ENCODE measurements around the gene NT5C. TPM values are rescaled to one million over a fixed set of nuclear protein-coding genes. Genes with fewer than 3 reads are reported as not detected.

NT5C gene
- total RNA-seq, 1 experiment from 2014 or later: 115 TPM

DNA sequence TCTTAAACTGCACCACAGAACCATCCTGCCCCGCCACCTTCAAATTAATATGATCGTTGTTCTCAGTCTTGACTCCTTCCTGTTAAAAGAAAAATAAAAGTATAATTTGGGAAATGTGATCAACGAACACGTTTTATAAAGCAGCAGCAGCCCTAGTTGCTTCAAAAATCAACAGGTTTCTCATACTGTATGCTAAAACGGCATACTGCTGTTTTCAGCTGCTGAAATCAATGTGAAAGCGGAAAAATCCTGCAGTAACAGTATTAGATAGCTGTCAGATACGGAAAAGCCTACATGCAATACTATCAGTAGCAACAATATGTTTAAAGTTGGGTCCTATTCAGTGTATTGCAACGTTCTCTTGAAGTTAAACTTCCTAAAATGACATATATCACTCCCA lies 49.6 kb upstream of the NT5C start:
- H3K36me3 ChIP-seq (ENCODE audit: control insufficient read depth in 1 of 2, insufficient read depth in 2 of 2, low read length in 2 of 2): peaks cover 21 to 34% of the 10 kb centered on the region in 2 experiments
- intact Hi-C loops (cut with micrococcal nuclease): no loop called here
- RAD21 ChIA-PET (ENCODE audit: low non-redundant PET in 1 of 2, low total read pairs in 2 of 2, uncharacterized antibody in 2 of 2, unreplicated experiment in 2 of 2): no interaction called here
- no peaks in the 10 kb centered on the region for H3K9me3 ChIP-seq (ENCODE audit: control insufficient read depth in 1 of 2, insufficient read depth in 1 of 2, low read depth in 1 of 2, low read length in 2 of 2)
- H3K9ac ChIP-seq (ENCODE audit: low read length): peak overlapping the region; percentile 98
- POLR2A ChIA-PET: interaction anchor here (0.7 kb wide), 1 partner anchor 308 kb away, joined by 3 read pairs; the partner anchor contains the start of gene FDXR
- no peak for TF ChIP-seq ELF1 (IDR thresholded peaks at IDR 0.05; ENCODE audit: borderline replicate concordance, low read depth)
- TF ChIP-seq, protein P1, sequence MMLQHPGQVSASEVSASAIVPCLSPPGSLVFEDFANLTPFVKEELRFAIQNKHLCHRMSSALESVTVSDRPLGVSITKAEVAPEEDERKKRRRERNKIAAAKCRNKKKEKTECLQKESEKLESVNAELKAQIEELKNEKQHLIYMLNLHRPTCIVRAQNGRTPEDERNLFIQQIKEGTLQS (IDR thresholded peaks at IDR 0.05): no peak
- TF ChIP-seq JUND (IDR thresholded peaks at IDR 0.05): no peak
- H3K4me1 ChIP-seq (ENCODE audit: control insufficient read depth in 1 of 2, insufficient read depth in 2 of 2, low read length in 2 of 2): peaks cover 20 to 33% of the 10 kb centered on the region in 2 experiments
- CTCF ChIA-PET: interaction anchor here (1.2 to 2.4 kb wide), 2 partner anchors 9 to 21 kb away, joined by 3 to 9 read pairs; no protein-coding TSS in a partner anchor
- no peak overlapping the region; the same call in 1 of the 2 replicates for H3K27ac ChIP-seq (ENCODE audit: low read depth, low read length)
- no peaks in the 10 kb centered on the region for H3K27me3 ChIP-seq (ENCODE audit: insufficient read depth, low read length)
- H3K4me3 ChIP-seq (replicated peaks in 1 of 2; ENCODE audit: low read depth in 1 of 2, low read length in 2 of 2): peak overlapping the region; percentile 76 to 89
- ATAC-seq (no peak), DNase-seq (ENCODE audit: low read depth, low spot score) (no peak)
- H3K9me2 ChIP-seq (ENCODE audit: insufficient read depth): no peaks in the 10 kb centered on the region
- peaks cover 66% of the 10 kb centered on the region for H3K79me2 ChIP-seq (ENCODE audit: insufficient read depth, low read length)
- no peak overlapping the region for H2AFZ ChIP-seq (ENCODE audit: low read depth, low read length, poor library complexity, severe bottlenecking)
- H4K20me1 ChIP-seq (ENCODE audit: insufficient read depth): peaks cover 27% of the 10 kb centered on the region; the same call in 1 of the 2 replicates
- H3K4me2 ChIP-seq (ENCODE audit: low read length): peak overlapping the region; percentile 82
- BruUV-seq (replicated peaks): TSS peak; percentile 57

DNA sequence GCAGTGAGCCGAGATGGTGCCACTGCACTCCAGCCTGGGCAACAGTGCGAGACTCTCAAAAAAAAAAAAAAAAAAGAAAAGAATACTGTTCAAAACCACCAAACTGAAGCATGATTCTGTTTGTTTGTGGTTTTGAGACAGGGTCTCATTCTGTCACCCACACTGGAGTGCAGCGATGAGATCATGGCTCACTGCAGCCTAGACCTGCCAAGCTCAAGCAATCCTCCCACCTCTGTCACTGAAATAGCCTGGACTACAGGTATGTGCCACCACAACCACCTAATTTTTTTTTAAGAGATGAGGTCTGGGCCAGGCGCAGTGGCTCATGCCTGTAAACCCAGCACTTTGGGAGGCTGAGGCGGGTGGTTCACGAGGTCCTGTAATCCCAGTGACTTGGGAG lies 46.9 kb upstream of the NT5C start:
- intact Hi-C loops (cut with micrococcal nuclease): no loop called here
- TF ChIP-seq SP1 (IDR thresholded peaks at IDR 0.05; ENCODE audit: low read depth) (no peak), FOSL1 (IDR thresholded peaks at IDR 0.05; ENCODE audit: low read depth) (no peak), ZFX (IDR thresholded peaks at IDR 0.05) (no peak), ELF1 (IDR thresholded peaks at IDR 0.05; ENCODE audit: borderline replicate concordance, low read depth) (no peak), EGR1 (IDR thresholded peaks at IDR 0.05; ENCODE audit: low read depth) (no peak)
- TF ChIP-seq, protein P2, sequence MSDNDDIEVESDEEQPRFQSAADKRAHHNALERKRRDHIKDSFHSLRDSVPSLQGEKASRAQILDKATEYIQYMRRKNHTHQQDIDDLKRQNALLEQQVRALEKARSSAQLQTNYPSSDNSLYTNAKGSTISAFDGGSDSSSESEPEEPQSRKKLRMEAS (IDR thresholded peaks at IDR 0.05): no peak
- Histone ChIP-seq H2AFZ (ENCODE audit: low read depth, low read length, poor library complexity, severe bottlenecking) (no peak overlapping the region), H3K4me2 (ENCODE audit: low read length) (no peak overlapping the region), H3K9me2 (ENCODE audit: insufficient read depth) (no peaks in the 10 kb centered on the region), H4K20me1 (ENCODE audit: insufficient read depth) (peaks cover 27% of the 10 kb centered on the region; the same call in 1 of the 2 replicates), H3K36me3 (ENCODE audit: control insufficient read depth in 1 of 2, insufficient read depth in 2 of 2, low read length in 2 of 2) (peaks cover 41 to 56% of the 10 kb centered on the region in 2 experiments), H3K9me3 (ENCODE audit: control insufficient read depth in 1 of 2, insufficient read depth in 1 of 2, low read depth in 1 of 2, low read length in 2 of 2) (no peaks in the 10 kb centered on the region), H3K4me3 (replicated peaks in 1 of 2; ENCODE audit: low read depth in 1 of 2, low read length in 2 of 2) (no peak overlapping the region), H3K4me1 (ENCODE audit: control insufficient read depth in 1 of 2, insufficient read depth in 2 of 2, low read length in 2 of 2) (peaks cover 16 to 24% of the 10 kb centered on the region in 2 experiments; a peak in 3 of 4 replicates), H3K27me3 (ENCODE audit: insufficient read depth, low read length) (no peaks in the 10 kb centered on the region), H3K9ac (ENCODE audit: low read length) (no peak overlapping the region), H3K79me2 (ENCODE audit: insufficient read depth, low read length) (peaks cover 93% of the 10 kb centered on the region), H3K27ac (ENCODE audit: low read depth, low read length) (no peak overlapping the region; the same call in 1 of the 2 replicates)
- POLR2A ChIA-PET: no interaction called here
- RAD21 ChIA-PET (ENCODE audit: low non-redundant PET in 1 of 2, low total read pairs in 2 of 2, uncharacterized antibody in 2 of 2, unreplicated experiment in 2 of 2): no interaction called here
- no peak for DNase-seq (ENCODE audit: low read depth, low spot score)
- no TSS peak for BruUV-seq (replicated peaks)
- CTCF ChIA-PET: no interaction called here
- no peak for ATAC-seq

Measured in HCT116 (cell line).